SK-N-SH (cell line): Measurements from ENCODE around the gene RAMACL. TPM values are rescaled to one million over a fixed set of nuclear protein-coding genes. Genes with fewer than 3 reads are reported as not detected.

Experiments used
- CTCF ChIA-PET: fragments of 300-600, 350-600 bp; formaldehyde crosslinking; extraction: SDS; loops from one replicate; lab custom pipeline; 2021; lab: Yijun Ruan, JAX
- POLR2A ChIA-PET: fragments of 350-600 bp; sonication (Branson Sonifier 250); formaldehyde crosslinking; extraction: SDS; loops from one replicate; lab custom pipeline; 2020; ENCODE audit warnings: antibody characterized with exemption, inconsistent platforms; lab: Yijun Ruan, JAX
- DNase-seq: peaks from one replicate; pipeline ENCODE4 v3.0.0; 2012
- H2AFZ ChIP-seq: fragments of 200-600 bp; sonication (generic); 2 replicates; pipeline ENCODE4 v1.8.1; 2016; ENCODE audit warnings: antibody characterized with exemption, mild to moderate bottlenecking, low read depth
- H3F3A ChIP-seq: fragments of 200-600 bp; sonication (generic); replicated peaks from 2 replicates; pipeline ENCODE3; 2016; ENCODE audit warnings: antibody characterized with exemption, mild to moderate bottlenecking; ENCODE audit not compliant: insufficient read depth
- H3K27ac ChIP-seq, 2 experiments: fragments of 200-500 bp in 1 of 2; fragments of 200-600 bp in 1 of 2; sonication (Bioruptor generic) in 1 of 2; sonication (generic), shearing (Covaris generic) in 1 of 2; 2 replicates each; pipeline versions ENCODE4 v1.5.1 to v1.6.1; 2014 to 2016; ENCODE audit warnings: low read depth in 2 of 2, inconsistent platforms in 1 of 2, low read length in 1 of 2, mild to moderate bottlenecking in 1 of 2, mixed read lengths in 1 of 2
- H3K27me3 ChIP-seq: fragments of 200-600 bp; sonication (generic), shearing (Covaris generic); 2 replicates; pipeline ENCODE4 v1.6.1; 2016; ENCODE audit warnings: mixed run types; ENCODE audit not compliant: insufficient read depth
- H3K36me3 ChIP-seq, 2 experiments: fragments of 200-500 bp in 1 of 2; fragments of 200-600 bp in 1 of 2; sonication (Bioruptor generic) in 1 of 2; sonication (generic) in 1 of 2; replicated peaks in 1 of 2; 2 replicates each; pipeline versions ENCODE3 to v1.5.1; 2014 to 2016; ENCODE audit warnings: low read length in 1 of 2, mild to moderate bottlenecking in 1 of 2; ENCODE audit not compliant: insufficient read depth in 2 of 2, control insufficient read depth in 1 of 2
- H3K4me1 ChIP-seq, 2 experiments: fragments of 200-500 bp in 1 of 2; fragments of 200-600 bp in 1 of 2; sonication (Bioruptor generic) in 1 of 2; sonication (generic), shearing (Covaris generic) in 1 of 2; 2 replicates each; pipeline versions ENCODE4 v1.5.1 to v1.6.1; 2014 to 2016; ENCODE audit warnings: low read depth in 1 of 2, low read length in 1 of 2, mixed run types in 1 of 2; ENCODE audit not compliant: insufficient read depth in 2 of 2, control insufficient read depth in 1 of 2
- H3K4me2 ChIP-seq: fragments of 200-600 bp; sonication (generic), shearing (Covaris generic); 2 replicates; pipeline ENCODE4 v1.6.1; 2017; ENCODE audit warnings: mixed run types
- H3K4me3 ChIP-seq, 2 experiments: fragments of 200-500 bp in 1 of 2; fragments of 200-600 bp in 1 of 2; sonication (Bioruptor generic) in 1 of 2; sonication (generic), shearing (Covaris generic) in 1 of 2; 2 replicates each; pipeline versions ENCODE4 v1.5.1 to v1.8.1; 2014 to 2016; ENCODE audit warnings: low read depth in 2 of 2, inconsistent platforms in 1 of 2, low read length in 1 of 2, mild to moderate bottlenecking in 1 of 2, mixed read lengths in 1 of 2, moderate library complexity in 1 of 2
- H3K79me2 ChIP-seq: fragments of 200-600 bp; sonication (generic); 2 replicates; pipeline ENCODE4 v1.8.1; 2017; ENCODE audit warnings: mild to moderate bottlenecking; ENCODE audit not compliant: insufficient read depth
- H3K9ac ChIP-seq: fragments of 200-600 bp; sonication (generic); 2 replicates; pipeline ENCODE4 v1.6.1; 2017; ENCODE audit warnings: mixed run types
- H3K9me2 ChIP-seq: fragments of 200-600 bp; sonication (generic); 2 replicates; pipeline ENCODE4 v1.6.1; 2017; ENCODE audit warnings: mixed run types
- H3K9me3 ChIP-seq: fragments of 200-600 bp; sonication (generic); 2 replicates; pipeline ENCODE4 v1.6.1; 2017; ENCODE audit warnings: mixed run types, mild to moderate bottlenecking, moderate library complexity
- H4K20me1 ChIP-seq: fragments of 200-600 bp; sonication (generic); 2 replicates; pipeline ENCODE4 v1.6.1; 2017; ENCODE audit warnings: mild to moderate bottlenecking, mixed run types; ENCODE audit not compliant: insufficient read depth
- CHD2 ChIP-seq: fragments of 150-350 bp; IDR thresholded peaks from 2 replicates; pipeline ENCODE4 v1.6.1; 2018; ENCODE audit warnings: low read length; ENCODE audit not compliant: partially characterized antibody
- ELF1 ChIP-seq: IDR thresholded peaks from 2 replicates; pipeline ENCODE4 v1.4.0; 2012
- EP300 ChIP-seq, 2 experiments: IDR thresholded peaks; 2 replicates each; pipeline versions ENCODE4 v1.4.0 to v1.6.1; 2012; ENCODE audit warnings: borderline replicate concordance in 1 of 2, low read depth in 1 of 2, low read length in 1 of 2
- EZH2phosphoT487 ChIP-seq: fragments of 200-600 bp; sonication (generic); IDR thresholded peaks from 2 replicates; pipeline ENCODE4 v1.6.1; 2017; ENCODE audit warnings: low read depth, mixed run types, mild to moderate bottlenecking, antibody characterized with exemption, moderate library complexity, borderline replicate concordance
- FOXJ3 ChIP-seq: sonication (generic); formaldehyde crosslinking; IDR thresholded peaks from 2 replicates; pipeline ENCODE4 v1.5.1; 2020; ENCODE audit warnings: mild to moderate bottlenecking, missing genetic modification reagents
- FOXM1 ChIP-seq: IDR thresholded peaks from 2 replicates; pipeline ENCODE4 v1.4.0; 2012; ENCODE audit warnings: low read depth, mild to moderate bottlenecking
- GABPA ChIP-seq: IDR thresholded peaks from 2 replicates; pipeline ENCODE4 v1.4.0; 2012; ENCODE audit warnings: low read depth, mild to moderate bottlenecking
- MEF2A ChIP-seq: IDR thresholded peaks from 2 replicates; pipeline ENCODE4 v1.4.0; 2012; ENCODE audit warnings: low read depth, borderline replicate concordance
- NFIC ChIP-seq: IDR thresholded peaks from 2 replicates; pipeline ENCODE4 v1.4.0; 2012; ENCODE audit warnings: borderline replicate concordance
- RAD21 ChIP-seq: IDR thresholded peaks from 2 replicates; pipeline ENCODE4 v1.6.1; 2012; ENCODE audit warnings: mild to moderate bottlenecking, low read length
- SIN3A ChIP-seq: IDR thresholded peaks from 2 replicates; pipeline ENCODE4 v1.6.1; 2012; ENCODE audit warnings: low read depth, mild to moderate bottlenecking, low read length, moderate library complexity, borderline replicate concordance
- SMC3 ChIP-seq: IDR thresholded peaks from 2 replicates; pipeline ENCODE4 v1.6.1; 2012; ENCODE audit warnings: low read depth, low read length, improper control_type of control experiment
- TCF12 ChIP-seq: IDR thresholded peaks from 2 replicates; pipeline ENCODE4 v1.4.0; 2012
- TEAD4 ChIP-seq: IDR thresholded peaks from 2 replicates; pipeline ENCODE4 v1.4.0; 2012; ENCODE audit warnings: mild to moderate bottlenecking, borderline replicate concordance; ENCODE audit not compliant: insufficient read depth
- WGBS: methylation state at CpG from one replicate; pipeline ENCODE4 v1.1.6; 2017; ENCODE audit warnings: low lambda C conversion rate; 5-methylcytosine and 5-hydroxymethylcytosine counted together
- polyA plus RNA-seq, 3 experiments: library from polyadenylated mRNA; depleted of rRNA; stranded (reverse); fragments of >200 nt; gene quantifications; 2 replicates each; pipeline ENCODE4 v1.2.3, GENCODE V29; 2012
- TF ChIP-seq, protein P1 (sequence below): fragments of 200-600 bp; sonication (generic); IDR thresholded peaks from 2 replicates; pipeline ENCODE4 v1.6.1; 2017; ENCODE audit warnings: antibody characterized with exemption, mild to moderate bottlenecking, moderate library complexity
- TF ChIP-seq, protein P2 (sequence below): IDR thresholded peaks from 2 replicates; pipeline ENCODE4 v1.4.0; 2012; ENCODE audit warnings: low read depth, borderline replicate concordance
- TF ChIP-seq, protein P3 (sequence below): IDR thresholded peaks from 2 replicates; pipeline ENCODE4 v1.4.0; 2012; ENCODE audit warnings: low read depth
- TF ChIP-seq, protein P4 (sequence below): IDR thresholded peaks from 2 replicates; pipeline ENCODE4; 2012

Gene RAMACL
- polyA plus RNA-seq, 1 of the 3 experiments (the other 2 are of a cell fraction): 0.10 TPM

DNA sequence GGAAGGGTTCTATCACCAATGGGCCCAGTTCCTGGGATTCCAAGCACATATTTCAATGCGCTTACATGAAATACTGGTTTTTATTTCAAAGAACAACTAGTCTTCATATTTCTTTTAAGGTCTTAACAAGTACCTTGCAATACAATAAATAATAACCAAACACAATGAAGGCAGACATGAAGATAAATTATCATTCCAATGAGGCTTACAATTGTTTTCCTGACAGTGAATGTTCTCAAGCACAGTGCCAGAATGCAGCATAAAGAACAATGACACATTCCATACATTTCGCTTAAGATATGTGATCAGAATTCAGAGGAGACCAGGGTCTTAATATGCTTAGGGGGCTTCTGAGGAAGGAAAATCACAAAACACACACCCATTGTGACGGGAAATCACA is 26.3 kb downstream of the RAMACL start (continued):
- TF ChIP-seq, protein P1, sequence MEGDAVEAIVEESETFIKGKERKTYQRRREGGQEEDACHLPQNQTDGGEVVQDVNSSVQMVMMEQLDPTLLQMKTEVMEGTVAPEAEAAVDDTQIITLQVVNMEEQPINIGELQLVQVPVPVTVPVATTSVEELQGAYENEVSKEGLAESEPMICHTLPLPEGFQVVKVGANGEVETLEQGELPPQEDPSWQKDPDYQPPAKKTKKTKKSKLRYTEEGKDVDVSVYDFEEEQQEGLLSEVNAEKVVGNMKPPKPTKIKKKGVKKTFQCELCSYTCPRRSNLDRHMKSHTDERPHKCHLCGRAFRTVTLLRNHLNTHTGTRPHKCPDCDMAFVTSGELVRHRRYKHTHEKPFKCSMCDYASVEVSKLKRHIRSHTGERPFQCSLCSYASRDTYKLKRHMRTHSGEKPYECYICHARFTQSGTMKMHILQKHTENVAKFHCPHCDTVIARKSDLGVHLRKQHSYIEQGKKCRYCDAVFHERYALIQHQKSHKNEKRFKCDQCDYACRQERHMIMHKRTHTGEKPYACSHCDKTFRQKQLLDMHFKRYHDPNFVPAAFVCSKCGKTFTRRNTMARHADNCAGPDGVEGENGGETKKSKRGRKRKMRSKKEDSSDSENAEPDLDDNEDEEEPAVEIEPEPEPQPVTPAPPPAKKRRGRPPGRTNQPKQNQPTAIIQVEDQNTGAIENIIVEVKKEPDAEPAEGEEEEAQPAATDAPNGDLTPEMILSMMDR: no peak
- TF ChIP-seq FOXM1: no peak

DNA sequence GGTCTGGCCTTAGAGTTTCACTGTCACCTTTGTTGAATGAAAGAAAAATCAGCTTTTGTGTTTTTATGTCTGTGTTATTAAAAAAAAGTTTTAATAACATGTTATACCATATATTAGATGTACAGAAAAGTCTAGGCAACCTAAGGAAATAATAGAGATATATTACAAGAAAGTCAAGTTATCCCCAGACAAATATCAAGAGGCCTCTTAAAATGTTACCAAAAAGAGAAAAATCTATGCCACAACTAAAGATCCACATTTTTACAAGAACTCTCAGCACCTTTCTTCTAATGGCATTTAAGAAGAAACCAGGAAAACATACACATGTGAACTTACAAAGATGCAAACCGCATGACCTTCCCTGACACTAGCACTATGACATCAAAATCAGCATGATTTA is 26.8 kb downstream of the RAMACL start:
- Histone ChIP-seq H3K36me3 (peaks cover 11 to 25% of the 10 kb centered on the region in 2 experiments), H3K4me3 (no peak overlapping the region; a peak in 1 of 4 replicates), H3K4me1 (peaks cover 4 to 6% of the 10 kb centered on the region in 2 experiments; a peak in 1 of 4 replicates), H3K27ac (no peak overlapping the region), H3K27me3 (no peaks in the 10 kb centered on the region), H3K4me2 (no peak overlapping the region), H3K9me2 (no peaks in the 10 kb centered on the region), H3F3A (peaks cover 8% of the 10 kb centered on the region), H4K20me1 (no peaks in the 10 kb centered on the region), H2AFZ (no peak overlapping the region), H3K9me3 (peaks cover 6% of the 10 kb centered on the region; the same call in 1 of the 2 replicates), H3K9ac (no peak overlapping the region), H3K79me2 (peaks cover 46% of the 10 kb centered on the region)
- 80% methylated on average over 1 of the region's 1 CpG for WGBS
- ChIA-PET POLR2A (no interaction called here), CTCF (no interaction called here)
- no peak for TF ChIP-seq NFIC
- no peak for TF ChIP-seq SIN3A
- TF ChIP-seq FOXM1: no peak
- TF ChIP-seq ELF1: no peak
- no peak for TF ChIP-seq CHD2
- no peak for DNase-seq

DNA sequence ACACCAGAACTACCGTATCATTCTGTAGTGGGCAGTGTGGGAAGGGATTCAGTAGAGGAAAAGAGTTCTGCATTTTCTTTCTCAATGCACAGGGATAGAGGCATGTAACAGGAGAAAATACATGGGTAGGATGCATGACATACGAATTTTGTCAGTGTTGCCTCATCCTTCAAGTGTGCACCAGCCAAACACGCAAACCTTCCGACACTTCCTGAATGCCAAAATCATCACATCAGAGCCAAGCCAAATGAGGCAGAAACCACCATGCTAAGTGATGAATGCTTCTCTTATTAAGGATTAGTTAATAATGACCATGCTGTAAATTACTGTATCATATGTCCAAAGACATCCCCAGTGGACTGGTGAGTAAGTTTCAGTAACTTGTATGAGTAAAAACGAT is 27.3 kb downstream of the RAMACL start:
- POLR2A ChIA-PET: no interaction called here
- H4K20me1 ChIP-seq: no peaks in the 10 kb centered on the region
- peaks cover 6% of the 10 kb centered on the region; the same call in 1 of the 2 replicates for H3K9me3 ChIP-seq
- TF ChIP-seq SIN3A (no peak), EP300 (IDR thresholded peaks at IDR 0.05; ENCODE audit: borderline replicate concordance in 1 of 2, low read depth in 1 of 2, low read length in 1 of 2) (no peak), GABPA (no peak), EZH2phosphoT487 (no peak), TEAD4 (no peak), RAD21 (no peak), FOXJ3 (CRISPR knock-in tag) (no peak), MEF2A (no peak), ELF1 (no peak), SMC3 (no peak), TCF12 (no peak), FOXM1 (no peak), CHD2 (no peak)
- TF ChIP-seq, protein P2, sequence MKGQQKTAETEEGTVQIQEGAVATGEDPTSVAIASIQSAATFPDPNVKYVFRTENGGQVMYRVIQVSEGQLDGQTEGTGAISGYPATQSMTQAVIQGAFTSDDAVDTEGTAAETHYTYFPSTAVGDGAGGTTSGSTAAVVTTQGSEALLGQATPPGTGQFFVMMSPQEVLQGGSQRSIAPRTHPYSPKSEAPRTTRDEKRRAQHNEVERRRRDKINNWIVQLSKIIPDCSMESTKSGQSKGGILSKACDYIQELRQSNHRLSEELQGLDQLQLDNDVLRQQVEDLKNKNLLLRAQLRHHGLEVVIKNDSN: no peak
- TF ChIP-seq, protein P3, sequence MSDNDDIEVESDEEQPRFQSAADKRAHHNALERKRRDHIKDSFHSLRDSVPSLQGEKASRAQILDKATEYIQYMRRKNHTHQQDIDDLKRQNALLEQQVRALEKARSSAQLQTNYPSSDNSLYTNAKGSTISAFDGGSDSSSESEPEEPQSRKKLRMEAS: no peak
- TF ChIP-seq, protein P1: no peak
- TF ChIP-seq, protein P4, sequence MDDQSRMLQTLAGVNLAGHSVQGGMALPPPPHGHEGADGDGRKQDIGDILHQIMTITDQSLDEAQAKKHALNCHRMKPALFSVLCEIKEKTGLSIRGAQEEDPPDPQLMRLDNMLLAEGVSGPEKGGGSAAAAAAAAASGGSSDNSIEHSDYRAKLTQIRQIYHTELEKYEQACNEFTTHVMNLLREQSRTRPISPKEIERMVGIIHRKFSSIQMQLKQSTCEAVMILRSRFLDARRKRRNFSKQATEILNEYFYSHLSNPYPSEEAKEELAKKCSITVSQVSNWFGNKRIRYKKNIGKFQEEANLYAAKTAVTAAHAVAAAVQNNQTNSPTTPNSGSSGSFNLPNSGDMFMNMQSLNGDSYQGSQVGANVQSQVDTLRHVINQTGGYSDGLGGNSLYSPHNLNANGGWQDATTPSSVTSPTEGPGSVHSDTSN: no peak
- peaks cover 7 to 10% of the 10 kb centered on the region in 2 experiments; a peak in 1 of 4 replicates for H3K4me1 ChIP-seq
- H3F3A ChIP-seq: peaks cover 11% of the 10 kb centered on the region
- H3K9ac ChIP-seq: no peak overlapping the region
- H3K4me3 ChIP-seq: no peak overlapping the region
- DNase-seq: no peak
- 82% methylated on average over 5 of the region's 5 CpGs for WGBS
- no peaks in the 10 kb centered on the region for H3K27me3 ChIP-seq
- H3K79me2 ChIP-seq: peaks cover 41% of the 10 kb centered on the region
- CTCF ChIA-PET: no interaction called here
- no peak overlapping the region for H3K4me2 ChIP-seq
- no peaks in the 10 kb centered on the region for H3K9me2 ChIP-seq
- H2AFZ ChIP-seq: no peak overlapping the region
- H3K27ac ChIP-seq: no peak overlapping the region
- H3K36me3 ChIP-seq: peaks cover 7 to 22% of the 10 kb centered on the region in 2 experiments
